HG03159 (cell line): ENCODE measurements around the gene ZBTB16.

Source experiments
- ATAC-seq: cut with Tn5 transposase; IDR thresholded peaks from one replicate; pipeline ENCODE4 v1.9.1; 2021; ENCODE audit warnings: mild to moderate bottlenecking, moderate library complexity; ENCODE audit not compliant: unreplicated experiment

ZBTB16 gene

DNA sequence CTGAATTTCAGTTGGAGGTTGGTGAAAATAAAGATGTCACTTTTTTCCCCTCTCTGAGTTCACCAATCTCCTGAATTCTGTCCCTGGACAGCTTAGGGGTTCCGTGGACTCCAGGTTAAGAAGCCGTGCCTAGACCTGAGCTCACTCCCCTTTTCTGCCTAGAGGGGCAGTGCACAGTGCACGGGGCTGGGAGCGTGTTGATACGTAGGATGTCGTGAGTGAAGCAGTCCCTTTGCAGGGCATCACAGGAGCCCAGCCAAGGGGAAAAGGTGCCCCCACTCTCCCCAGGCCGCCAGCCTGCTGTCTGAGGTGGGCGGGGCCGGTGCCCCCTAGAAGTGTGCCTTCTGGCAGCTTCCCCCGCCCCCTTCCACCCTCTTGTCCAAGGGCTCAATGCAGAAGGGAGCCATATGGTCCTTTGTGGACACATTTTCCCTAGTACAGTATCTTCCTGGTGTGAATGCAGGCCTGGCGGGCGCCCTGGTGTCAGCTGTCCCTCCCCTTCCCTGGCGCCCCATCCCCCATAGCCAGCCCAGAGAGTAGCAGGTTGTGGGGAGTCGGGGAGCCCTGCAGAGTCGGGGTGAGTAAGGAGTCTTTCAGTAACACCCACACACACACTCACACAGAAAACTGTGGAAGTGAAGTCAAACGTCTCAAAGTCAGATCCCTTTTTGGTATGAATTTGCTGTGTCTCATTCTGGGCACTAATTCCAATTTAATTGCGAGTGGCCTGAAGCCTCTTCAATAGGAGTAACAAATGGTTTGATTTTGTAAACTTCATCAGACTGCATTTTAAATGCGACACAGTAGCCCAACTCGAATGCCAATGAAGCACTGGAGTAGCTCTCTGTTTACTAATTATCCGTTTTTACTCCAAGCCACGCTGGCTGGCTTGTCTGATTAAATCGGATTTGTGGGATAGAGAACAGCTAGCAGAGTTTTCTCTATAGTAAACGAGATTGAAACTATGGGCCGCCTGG, 169.2 kb downstream of the ZBTB16 start:
- ATAC-seq, result no peak

DNA sequence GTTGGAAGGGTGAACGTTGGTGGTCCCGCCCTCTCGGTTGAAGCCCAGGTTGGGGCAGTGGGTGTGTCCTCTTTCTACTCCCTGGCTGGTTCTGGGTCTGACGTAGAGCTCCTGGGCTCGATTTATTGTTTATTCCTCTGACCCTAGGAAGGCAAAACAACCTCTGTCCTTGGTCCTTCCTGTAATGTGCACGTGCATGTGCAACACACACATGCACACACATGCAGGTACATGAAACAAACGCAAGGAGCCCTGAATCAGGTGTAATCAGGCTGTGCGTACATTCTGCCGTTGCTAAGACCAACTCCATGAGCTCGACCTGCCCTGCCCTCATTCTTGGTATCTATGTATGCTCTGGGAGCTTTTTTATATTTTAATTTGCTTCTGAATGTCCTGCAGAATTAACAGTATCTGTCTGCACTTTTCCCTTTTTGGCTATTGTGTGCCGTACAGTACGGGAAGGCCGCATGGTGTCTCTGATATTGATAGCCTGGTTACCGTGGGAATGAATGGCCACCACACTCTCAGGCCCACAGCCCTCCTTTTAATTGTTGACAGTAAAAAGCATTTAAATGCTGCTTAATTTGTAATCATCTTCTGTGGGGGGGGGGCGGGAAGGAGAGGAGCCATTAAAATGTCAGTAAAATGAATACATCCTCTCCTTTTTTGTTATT, 170.7 kb downstream of the ZBTB16 start:
- no peak for ATAC-seq

DNA sequence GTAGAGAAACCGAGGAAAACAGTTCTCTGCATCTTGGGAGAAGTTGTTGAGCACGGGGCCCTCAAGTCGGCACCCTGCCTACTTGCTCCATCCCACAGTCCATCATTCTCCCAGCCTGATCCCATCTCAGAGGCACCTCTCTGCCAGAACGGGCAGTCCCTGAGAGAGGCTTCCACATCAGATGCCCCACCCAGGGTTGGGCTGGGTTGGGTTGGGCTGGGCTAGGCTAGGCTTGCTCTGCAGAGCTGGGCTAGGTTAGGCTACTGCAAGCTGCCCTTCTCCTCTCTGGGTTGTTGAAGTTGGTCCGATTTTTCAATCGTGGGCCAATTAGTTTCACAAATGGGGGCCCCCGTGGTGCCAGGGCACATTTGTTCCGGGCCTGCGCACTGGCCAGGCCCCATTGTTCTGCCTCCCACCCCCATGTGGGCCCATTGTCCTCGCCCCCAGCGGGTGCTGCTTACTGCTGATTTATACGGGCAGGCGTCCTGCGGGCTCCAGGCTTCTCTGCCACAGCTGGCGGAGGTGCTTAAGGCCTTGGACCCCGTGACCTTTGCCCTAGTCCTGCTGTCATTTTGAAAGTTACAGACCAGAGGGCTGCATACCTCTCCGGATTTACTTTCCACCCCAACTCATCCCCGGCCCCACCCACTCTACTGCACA, 173.0 kb downstream of the ZBTB16 start:
- no peak for ATAC-seq

DNA sequence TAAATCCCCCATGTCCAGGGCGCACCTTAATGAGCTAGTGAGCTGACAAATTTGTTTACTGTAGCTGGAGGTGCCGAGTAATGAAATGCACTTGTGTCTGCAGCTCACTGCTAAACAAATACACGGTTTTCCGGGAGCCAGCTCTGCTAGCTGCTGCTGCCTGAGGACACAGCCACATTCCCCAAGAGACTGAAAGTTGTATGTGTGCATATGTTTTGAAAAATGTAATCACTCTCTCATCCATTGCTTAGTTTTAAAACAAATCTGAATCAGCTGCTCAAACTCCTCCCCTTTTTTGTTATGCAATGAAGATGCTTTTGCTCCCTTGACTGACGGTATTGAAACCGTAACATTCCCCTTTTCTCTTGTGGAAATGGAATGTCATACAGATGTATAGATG, 174.2 kb downstream of the ZBTB16 start:
- ATAC-seq, result no peak

DNA sequence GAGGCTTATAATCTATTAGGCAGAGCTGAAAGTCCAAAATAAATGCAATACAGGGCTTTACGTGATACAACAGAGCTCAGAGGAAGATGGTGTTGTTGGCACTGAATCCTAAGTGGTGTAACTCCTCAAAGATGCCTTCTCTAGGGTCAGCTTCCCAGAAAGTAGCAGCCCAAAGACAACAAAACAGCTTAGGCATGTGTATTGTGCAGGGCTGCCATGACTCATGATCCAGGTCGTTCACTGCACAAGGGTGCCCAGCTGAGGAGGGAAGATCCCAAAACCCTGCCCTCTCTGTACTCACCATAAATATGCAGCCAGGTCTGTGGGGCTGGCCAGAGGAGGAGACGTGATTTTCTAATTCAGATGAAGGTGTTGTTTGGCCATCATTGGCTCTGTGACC, 177.3 kb downstream of the ZBTB16 start:
- no peak for ATAC-seq

DNA sequence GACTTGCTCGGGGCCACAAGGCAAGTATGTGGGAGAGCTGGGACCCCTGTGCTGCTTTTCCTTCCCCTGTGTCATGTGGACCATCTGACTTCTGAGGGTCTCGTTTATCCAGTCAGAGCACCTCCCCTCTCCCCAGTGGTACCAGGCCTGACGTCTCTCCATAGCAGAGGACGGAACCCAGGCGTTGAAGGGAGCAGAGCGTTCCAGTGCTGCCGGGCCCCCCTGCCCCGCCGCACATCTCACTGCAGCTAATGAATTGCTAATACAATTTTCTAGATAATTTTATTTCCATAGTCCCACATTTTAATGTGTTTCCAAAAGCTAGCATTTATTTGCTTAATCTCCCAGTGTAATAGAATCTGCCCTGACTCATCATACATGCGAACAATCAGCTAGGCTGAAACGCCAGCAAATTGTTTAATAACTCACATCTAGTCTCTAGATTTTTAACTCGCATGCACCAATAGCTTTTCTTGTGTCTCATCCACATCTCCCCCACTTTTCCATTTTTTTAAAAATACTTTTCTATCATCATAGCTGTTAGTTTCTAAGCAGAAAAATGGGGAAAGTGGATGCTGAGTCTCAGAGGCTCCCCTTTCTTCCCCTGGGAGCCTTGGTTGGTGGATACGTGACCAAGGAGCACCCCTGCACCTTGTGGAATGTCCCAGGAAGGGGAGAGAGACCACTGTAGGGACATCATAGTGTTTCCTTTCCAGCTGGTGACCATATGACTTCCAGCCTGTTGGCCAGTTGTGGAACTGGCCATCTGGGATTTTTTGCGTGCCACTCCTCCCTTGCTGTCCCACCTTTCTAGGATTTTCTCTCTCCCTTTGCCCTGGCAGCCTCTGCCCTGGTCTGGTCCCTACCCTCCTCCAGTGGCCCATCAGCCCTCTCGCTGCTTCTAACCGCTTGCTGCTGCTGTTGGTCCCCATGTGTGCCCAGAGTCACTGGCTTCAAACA, 178.1 kb downstream of the ZBTB16 start:
- no peak for ATAC-seq

DNA sequence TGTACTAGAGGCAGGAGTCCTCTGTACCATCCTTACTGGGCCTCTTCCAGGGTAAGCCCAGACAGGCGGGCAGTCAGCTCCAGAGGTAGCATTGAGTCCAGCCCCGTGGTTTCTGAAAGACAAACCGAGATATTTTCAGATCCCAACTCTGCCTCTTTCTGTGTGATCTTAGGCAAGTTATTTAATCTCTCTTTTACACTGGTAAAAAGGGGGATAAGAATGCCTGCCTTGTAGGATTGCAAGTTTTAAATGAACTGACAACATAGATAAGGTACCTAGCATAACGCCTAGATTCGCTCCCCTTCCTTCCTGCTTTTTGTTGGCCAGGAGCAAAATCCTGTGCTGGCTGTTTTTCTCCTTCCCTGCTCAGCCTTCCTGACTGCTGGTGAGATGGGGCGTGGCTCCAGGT, 180.2 kb downstream of the ZBTB16 start:
- ATAC-seq, result no peak

DNA sequence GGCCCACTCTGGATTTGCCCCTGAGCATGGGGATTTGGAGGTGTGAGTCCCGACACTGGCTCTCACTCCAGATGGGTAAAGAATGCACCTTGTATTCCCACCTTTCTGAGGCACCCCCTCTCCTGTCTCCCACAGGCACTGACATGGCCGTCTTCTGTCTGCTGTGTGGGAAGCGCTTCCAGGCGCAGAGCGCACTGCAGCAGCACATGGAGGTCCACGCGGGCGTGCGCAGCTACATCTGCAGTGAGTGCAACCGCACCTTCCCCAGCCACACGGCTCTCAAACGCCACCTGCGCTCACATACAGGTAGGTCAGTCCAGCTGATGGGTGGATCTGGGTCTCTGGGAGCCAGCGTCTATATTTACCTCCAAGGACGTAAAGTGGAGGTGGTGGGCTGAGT, 182.5 kb downstream of the ZBTB16 start:
- ATAC-seq, result no peak

DNA sequence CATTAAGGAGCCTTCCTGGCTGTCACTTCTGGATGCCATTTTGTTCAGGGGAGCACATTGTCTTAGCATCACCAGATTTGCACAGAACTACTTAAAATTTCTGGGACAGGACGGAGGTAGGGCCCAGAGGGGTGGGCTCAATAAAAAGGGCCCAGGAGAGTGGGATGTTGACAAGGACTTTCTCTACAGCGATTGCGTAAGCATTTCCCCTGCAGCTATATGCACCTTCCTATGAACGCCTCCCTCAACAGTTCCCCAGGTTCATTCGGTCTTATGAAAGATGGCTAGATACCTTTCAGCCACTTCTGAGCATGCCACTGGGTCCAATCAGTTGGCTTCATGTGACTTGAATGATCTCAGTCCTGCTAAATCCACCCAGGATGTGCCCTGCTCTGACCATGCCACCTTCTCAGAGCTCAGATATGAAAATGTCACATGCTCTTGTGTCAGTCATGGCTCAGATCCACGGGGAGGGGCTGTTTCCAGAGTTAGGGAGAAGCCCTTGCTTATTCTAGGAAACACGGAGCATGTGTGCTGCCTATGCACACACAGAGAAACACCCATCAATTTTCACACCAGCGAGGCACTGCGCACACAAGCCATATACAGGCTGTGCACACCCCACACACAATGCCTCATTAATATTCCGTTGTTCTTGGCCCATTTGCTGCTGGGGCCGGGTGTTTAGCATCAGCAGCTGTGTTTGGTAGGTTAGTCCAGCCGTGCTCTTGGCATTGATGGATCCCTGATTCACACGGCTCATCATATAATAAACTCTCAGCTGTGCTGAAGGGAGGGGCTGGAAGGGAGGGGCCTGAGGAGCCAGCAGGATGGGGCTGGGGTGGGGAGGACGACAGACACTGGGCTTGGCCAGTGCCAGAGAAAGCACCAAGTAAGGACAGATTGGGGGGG, 184.2 kb downstream of the ZBTB16 start:
- no peak for ATAC-seq

DNA sequence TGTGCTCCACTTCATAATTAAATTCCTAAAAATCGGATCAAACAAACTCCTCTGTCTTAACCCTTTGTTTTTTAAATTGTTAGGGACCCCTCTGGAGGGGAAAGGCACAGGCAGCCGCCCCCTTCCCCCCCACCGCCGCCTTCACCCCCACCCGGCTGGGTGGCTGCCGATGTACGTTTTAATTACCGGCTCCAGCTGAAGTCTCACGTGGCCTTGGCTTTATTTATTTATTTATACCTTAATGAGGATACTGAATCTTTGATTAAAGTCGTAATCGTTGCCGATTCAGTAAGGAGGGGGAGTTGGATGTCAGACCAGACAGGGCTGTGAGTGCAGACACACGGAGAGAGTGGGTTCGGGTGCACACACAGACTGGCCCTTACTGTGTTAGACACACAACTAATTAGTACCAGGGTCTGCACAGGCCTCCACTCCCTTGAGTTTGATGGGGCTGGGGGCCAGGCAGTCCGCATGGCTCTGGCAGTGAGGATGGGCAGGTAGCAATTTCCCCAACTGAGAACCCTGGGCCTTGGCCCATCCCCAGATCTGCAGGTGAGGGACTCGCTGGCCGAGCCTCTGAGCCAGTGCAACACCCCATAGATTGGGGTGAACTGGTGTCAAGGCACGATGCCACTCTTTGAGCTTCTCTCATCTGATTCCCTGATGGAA, 185.3 kb downstream of the ZBTB16 start:
- ATAC-seq, result no peak

DNA sequence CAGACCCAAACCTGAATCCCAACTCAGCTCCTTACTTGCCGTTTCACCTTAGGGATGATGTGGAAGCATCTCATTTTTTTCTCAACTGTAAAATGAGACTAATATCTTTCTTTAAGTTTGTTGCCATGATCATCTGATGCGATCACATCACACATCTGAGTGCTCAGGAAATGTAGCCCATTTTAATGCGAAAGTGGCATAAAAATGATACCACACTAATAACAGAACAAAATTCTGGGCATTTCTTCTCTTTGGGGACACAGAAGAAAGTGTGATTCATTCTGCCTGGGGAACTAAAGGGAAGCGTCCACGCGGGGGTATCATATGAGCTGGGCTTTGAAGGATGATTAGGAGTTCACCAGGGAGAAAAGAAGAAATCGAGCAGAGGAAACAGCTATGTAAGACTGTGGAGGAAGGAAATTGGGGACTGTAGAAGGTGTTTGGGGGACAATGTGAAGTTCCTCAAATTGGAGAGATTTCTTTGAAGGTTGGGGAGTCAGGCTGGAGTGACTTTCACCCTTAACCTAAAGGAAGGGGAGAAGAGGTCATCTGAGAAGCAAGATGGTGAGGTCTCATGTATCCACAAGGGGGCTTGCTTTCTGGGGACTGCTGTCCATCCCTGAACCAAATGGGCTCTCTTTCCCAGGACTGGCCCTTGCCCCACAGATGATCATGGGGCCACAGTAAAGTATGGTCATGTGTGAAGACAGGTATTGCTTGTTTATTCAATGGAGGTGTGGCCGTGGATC, 187.0 kb downstream of the ZBTB16 start:
- no peak for ATAC-seq

DNA sequence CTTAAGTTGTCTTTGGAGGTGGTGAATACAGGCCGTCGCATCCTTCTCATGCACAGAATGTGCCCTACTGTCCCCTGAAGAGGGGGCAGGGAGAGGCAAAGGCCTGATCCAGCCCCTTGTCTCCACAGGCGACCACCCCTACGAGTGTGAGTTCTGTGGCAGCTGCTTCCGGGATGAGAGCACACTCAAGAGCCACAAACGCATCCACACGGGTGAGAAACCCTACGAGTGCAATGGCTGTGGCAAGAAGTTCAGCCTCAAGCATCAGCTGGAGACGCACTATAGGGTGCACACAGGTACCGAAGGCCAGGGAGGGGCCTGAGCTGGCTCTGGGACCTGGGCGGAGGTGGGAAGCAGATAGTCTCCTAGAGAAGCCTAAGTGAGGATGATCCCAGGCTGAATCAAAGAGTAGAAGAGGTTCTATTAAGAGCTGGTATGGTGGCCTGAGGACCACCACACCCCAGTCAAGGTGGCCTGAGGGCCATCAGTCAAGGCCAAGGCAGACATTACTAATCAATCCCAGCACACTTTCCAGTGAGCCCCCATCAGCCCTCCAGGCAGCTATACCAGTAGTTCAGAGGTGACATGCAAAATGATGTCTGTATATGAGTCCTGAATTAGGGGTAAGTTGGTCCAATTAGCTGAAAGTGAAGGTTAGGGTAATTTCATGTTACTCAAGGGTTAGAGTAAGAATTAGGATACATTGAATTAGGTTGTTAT, 187.7 kb downstream of the ZBTB16 start:
- no peak for ATAC-seq

DNA sequence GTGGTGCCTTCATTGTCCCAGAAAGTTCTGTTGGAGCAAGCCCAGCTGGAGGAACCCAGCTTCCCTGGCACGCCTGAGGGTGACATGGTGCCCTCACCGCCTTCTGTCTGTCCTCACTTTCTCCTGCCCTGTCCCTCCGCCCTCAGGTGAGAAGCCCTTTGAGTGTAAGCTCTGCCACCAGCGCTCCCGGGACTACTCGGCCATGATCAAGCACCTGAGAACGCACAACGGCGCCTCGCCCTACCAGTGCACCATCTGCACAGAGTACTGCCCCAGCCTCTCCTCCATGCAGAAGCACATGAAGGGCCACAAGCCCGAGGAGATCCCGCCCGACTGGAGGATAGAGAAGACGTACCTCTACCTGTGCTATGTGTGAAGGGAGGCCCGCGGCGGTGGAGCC, 190.7 kb downstream of the ZBTB16 start:
- ATAC-seq, result no peak

DNA sequence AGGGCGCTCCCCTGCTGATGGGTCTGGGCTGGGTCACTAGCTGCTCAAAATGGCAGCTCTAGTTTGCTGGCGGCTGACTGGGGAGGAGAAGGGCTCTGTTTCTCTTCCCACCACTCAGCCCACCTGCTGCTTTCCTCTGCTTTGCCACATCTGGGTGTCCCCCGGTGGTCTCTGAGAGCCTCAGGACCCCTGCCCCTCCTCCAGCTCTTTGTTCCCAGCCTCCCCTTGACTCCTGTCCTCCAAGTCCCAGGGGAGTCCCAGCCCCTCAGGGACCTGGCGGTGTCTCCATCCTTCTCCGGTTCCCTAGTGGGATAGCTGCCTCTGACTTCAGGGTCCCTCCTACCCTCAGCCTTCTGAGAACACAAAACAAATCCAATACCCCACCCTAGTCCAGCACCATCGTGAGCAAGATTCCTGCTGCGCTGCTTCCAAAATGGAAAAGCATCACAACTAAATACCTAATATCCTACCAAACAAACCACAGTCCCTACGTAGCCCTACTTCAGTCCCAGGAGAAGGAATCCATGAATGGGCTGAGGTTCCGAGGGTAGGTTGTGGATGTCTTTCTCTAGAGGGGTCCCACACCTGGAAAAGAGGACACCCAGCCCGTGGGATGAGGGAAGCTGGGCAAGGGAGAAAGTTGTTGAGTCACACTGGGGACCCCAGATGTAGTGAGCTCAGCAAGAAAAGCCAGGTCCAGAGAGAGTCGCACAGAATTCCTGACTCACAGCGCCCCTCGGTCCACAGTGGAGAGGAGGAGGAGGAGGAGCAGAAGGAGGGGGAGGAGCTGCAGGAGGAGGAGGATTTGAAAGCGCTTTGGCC, 191.7 kb downstream of the ZBTB16 start:
- no peak for ATAC-seq

DNA sequence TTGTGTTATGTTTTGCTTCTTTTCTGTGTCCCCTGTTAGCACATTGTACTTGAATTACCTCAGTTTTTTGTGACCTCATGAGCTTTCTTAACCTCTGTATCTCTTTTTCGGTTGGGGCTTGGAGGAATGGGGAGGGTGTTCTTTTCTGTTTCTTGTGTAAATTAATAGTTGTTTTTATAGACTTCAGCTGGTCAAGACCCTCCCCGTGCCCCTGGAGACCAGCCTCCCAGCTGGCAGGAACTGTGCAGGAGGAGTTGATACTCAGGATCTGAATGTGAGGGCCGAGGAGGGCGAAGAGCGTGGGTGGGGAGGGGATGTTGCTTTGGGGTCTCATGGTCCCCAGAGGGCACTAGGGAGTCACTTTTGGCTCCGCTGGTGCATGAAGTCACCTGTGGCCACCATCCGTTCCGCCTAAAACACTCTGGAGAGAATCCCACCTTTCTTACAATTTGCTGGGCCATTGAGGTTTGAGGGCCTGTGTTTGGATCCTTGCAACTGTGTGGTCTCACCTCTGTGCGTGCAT, 192.4 kb downstream of the ZBTB16 start:
- ATAC-seq, result no peak

DNA sequence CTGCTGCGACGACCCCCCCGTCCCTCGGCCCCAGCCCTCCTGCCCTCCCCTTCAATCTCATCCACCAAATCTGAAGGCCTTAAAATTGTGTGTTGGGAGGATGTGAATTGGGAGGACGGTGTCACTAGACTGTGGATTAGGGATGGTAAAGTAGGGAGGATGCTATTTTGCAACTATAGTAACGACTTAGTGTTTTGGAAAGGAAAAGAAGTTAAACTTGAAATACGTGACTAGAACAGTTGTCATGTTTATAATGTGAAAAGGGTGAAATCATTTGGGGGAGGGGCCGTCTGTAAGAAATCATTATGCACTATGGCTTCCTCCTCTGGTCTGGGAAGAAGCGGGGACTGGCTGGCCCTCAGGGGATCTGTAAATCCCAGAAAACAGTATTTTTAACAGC, 193.3 kb downstream of the ZBTB16 start:
- ATAC-seq, result no peak

DNA sequence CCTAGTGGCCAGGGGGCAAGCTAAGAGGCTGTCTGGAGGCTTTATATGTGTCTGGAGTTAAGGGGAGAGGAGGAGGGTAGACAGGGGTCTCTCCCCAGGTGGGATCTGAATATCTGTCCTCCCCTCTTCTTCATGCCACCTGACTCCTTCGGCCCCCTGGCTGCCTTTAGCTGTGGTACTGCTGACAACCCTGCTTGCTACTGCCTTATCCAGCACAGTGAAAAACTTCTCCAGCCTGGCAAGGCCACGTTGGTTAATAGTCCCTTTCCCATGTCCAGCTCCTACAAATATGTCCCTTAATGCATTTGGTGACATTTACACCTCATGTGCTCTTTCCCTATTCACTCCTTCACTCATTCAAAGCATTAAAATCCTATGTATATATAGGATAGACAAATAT, 194.3 kb downstream of the ZBTB16 start:
- ATAC-seq, result no peak
